ENCODE results near the gene CABLES2.

The CABLES2 gene, protein sequence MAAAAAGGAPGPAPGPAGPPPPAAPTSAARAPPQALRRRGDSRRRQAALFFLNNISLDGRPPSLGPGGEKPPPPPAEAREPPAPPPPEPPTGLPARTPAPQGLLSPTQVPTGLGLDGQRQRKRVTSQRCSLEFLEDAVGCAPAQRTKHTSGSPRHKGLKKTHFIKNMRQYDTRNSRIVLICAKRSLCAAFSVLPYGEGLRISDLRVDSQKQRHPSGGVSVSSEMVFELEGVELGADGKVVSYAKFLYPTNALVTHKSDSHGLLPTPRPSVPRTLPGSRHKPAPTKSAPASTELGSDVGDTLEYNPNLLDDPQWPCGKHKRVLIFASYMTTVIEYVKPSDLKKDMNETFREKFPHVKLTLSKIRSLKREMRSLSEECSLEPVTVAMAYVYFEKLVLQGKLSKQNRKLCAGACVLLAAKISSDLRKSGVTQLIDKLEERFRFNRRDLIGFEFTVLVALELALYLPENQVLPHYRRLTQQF

DNA sequence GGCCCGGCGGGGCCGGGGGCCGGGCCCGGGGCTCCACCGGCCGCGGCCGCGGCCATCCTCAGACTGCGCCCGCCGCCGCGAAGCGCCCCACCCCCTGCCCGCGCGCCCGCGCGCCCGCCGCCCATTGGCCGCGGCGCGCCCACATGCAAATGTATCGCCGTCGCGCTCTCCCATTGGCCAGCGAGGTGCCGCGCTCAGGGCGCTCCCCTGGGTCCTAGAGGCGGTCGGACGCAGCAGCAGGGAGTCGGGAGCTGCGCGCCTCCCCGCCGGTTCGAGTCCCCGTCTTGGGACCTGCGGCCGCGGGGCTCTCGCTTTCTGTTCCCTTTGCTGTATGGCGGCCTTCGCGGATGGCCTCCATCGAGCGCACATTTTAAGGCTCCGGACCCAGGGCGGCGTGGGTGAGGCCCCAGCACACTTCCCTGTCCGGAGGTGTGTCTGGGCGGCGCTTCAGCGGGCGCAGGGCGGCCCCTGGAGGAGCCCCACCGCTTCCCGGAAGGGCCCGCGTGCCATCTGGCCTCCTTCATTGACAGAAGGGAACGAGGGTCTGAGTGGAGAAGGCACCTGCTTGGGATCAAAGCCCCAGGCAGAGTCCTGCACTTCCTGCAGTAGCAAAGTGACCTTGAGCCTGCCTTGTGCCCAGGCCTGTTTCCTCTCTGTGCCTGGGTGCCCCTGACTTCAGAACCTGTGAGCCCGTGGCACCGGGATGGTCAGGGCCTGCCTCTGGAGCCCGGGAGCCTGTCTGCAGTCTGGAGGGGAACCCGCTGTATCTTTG lies at the start of gene CABLES2:
Gene CABLES2 (minus strand): TSS at position 65 of the 772 bp plus-strand sequence. CDS start 9 bp downstream, at position 56.
- peak; percentile 74 to 80 for DNase-seq

- no peak for DNase-seq
Measured at GRCh38 chr20:62455929-62456328, 48.8 kb upstream of the CABLES2 start.

DNA sequence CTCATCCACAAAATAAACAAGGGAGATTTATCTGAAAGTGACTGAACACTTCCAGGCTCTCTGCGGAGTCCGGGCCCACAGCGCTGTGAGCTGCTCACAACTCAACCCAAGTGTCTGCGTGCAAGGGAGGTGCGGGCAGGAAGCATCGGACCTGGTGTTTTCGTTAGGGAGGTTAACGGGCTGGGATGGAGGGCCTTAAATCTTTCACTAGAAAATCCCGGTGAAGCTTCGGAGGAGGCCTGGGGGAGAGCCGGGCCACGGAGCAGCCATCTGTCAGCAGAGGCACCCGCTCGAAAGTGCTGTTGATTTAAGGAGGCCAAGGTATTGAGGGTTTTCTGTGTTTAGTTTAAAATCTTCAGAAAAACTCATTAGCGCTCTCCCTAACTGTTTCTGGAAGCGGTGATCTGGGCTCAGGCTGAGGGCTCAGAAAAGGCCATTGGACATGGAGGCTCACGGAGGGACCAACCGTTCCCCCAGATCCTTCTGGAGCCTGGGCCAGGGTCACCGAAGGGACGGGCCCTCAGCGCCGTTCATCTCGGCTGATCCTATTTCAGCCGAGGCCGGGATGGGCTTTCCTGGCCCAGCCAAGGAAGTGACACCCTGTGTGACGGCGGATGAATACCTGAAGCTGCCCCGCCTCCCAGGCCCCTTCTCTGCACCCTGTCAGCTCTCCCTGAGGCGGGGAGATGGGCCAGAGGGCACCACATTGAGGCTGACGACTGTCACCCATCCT lies 48.0 kb upstream of the CABLES2 start:
- DNase-seq: no peak

- DNase-seq: no peak
Measured at GRCh38 chr20:62453186-62453808, 46.2 kb upstream of the CABLES2 start.

- no peak for DNase-seq
Measured at GRCh38 chr20:62452475-62453095, 45.5 kb upstream of the CABLES2 start.

- no peak for DNase-seq
Measured at GRCh38 chr20:62451970-62452369, 44.9 kb upstream of the CABLES2 start.

GRCh38 chr20:62451156-62451767 lies 44.2 kb upstream of the CABLES2 start:
- DNase-seq: no peak

- no peak for DNase-seq
Measured at GRCh38 chr20:62449951-62450691, 43.0 kb upstream of the CABLES2 start.

- DNase-seq: no peak
Measured at GRCh38 chr20:62448788-62449187, 41.7 kb upstream of the CABLES2 start.

DNA sequence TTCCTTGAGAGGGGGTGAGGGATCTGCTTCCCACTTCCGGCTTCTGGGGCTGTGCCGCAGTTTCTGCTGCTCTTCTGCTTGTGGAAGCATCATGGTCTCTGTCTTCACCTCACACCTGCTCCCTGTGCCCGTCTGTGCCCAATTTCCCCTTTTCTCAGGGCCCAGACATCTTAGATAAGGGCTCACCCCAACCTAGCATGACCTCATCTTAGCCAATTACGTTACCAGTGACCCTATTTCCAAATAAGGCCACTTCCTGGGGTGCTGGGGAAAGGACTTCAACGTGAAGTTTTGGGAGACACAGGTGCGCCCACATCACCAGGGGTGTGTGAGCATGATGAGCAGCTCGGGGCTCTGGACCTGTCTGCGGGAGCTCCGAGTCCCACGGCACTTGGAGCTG lies 41.0 kb upstream of the CABLES2 start:
- DNase-seq: no peak

DNA sequence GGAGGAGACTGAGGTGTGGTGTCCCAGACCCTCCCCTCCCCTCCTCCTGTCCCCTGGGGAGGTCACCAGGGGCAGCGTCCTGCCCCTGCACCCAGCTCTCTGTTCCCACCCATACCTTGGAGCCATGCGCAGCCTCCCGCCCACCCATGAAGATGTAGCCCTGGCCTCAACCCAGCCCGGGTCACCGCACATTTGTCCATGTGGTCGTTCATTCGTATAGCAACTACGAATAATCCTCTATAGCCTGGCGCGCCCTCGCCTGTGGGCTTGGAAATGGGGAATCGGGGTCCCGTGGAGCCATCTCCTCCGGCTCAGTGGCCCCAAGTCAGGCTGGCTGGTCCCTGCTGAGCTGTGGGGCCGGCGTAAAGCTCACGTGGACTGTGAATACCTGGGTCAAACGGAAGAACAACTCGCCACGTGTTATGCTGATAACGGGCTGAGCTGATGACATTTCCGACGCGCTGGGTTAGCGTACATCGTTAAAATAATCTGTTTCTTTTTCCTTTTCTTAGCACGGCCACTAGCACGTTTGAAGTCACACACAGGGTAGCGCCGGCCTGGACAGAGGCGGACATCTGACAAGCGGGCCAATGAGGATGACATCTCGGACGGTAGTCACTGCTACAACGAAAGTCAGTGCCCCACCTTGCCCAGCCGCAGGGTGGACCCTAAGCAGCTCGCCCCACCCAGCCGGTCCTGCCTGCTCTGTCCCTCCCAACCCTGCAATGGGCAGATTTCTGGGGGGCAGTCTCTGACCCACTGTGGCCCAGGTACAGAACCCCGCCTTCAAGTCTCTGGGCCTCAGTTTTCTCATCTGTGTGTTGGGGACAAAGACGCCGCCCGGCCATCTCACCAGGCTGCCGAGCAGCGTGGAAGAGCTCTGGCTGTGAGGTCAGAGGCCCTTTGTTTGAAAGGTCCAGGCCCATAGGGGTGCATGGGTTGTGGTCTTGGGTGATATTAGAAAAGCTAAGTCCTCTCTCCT lies 40.1 kb upstream of the CABLES2 start:
- DNase-seq: no peak

- DNase-seq: no peak
Measured at GRCh38 chr20:62446481-62446880, 39.4 kb upstream of the CABLES2 start.

DNA sequence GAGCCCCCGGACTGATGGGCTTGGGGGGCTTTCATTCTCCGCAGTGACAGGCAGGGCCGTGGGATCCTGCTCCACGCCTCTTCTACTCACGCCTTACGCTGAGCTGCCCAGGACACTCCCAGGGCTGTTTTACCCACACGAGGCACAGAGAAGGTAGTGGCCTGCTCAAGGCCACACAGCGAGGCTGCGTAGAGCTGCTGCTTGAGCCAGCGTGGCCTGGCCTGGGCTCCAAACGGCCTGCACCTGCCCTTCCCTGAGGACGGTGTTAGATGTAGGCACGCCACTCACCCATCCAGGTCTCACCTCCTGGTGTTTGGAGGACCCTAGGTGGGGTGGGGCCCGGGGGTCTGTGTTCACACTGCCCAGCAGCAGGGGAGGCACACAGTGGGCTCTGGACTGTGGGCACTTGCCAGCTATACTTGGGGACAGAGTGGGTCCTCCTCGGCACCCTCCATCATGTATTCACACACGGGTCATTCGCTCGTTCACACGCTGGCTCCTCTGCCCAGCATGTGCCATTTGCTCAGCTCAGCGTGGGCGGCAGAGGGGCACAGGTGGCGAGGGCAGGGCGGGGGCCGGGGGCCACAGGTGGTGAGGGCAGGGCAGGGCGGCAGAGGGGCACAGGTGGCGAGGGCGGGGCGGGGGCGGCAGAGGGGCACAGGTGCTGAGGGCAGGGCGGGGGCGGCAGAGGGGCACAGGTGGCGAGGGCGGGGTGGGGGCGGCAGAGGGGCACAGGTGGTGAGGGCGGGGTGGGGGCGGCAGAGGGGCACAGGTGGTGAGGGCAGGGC lies 38.7 kb upstream of the CABLES2 start:
- DNase-seq: no peak

GRCh38 chr20:62444286-62444685 lies 37.2 kb upstream of the CABLES2 start:
- DNase-seq: no peak

DNA sequence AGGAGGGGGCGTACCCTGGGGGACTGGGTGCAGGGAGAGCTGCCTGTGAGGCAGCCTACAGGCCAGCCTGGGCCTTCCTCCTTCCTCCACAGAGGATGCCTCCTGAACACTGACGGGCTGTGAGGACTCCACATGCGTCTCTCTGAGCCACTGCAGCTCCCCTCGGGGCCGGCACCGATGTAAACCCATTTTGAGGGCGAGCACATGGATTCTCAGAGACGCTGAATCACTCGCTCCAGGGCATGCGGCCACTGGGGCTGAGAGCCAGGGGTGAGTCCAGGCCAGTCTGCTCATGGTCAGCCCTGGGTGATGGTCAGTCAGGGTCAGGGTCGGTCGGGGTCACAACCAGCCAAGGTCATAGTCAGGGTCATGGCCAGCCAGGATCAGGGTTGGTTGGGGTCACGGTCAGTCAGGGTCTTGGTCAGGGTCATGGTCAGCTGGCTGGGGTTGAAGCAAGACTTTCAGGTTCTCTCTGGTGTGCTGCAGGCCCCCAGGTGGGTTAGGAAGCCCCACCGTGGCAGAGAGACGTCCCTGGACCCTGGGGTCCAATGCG lies 35.0 kb upstream of the CABLES2 start:
- no peak for DNase-seq

GRCh38 chr20:62439218-62439617 lies 32.1 kb upstream of the CABLES2 start:
- DNase-seq: no peak

GRCh38 chr20:62437927-62438326 lies 30.8 kb upstream of the CABLES2 start:
- DNase-seq: no peak

GRCh38 chr20:62437496-62437895 lies 30.4 kb upstream of the CABLES2 start:
- DNase-seq: no peak

- DNase-seq: no peak
Measured at GRCh38 chr20:62436692-62437091, 29.6 kb upstream of the CABLES2 start.

All from bone marrow (tissue), 2 donors.